Mammary epithelial cell (primary cell): ENCODE measurements around the gene COX7C.

Experiments used
- CTCF ChIP-seq, 2 donors: IDR thresholded peaks in 1 of 2; conservative IDR thresholded peaks in 1 of 2; 2 replicates each; pipeline ENCODE4 v1.5.1; 2011 to 2012; ENCODE audit warnings: inconsistent platforms in 2 of 2, low read length in 2 of 2, mild to moderate bottlenecking in 2 of 2, control low read depth in 1 of 2, low read depth in 1 of 2; ENCODE audit not compliant: insufficient read depth in 1 of 2; ENCODE audit errors: extremely low read depth in 1 of 2
- EZH2 ChIP-seq: IDR thresholded peaks from 2 replicates; pipeline ENCODE4 v1.6.1; 2012; ENCODE audit warnings: low read length, inconsistent platforms, borderline replicate concordance

- TF ChIP-seq CTCF (conservative IDR thresholded peaks at IDR 0.05 in 1 of 2, IDR thresholded peaks at IDR 0.05 in 1 of 2; ENCODE audit: extremely low read depth in 1 of 2, insufficient read depth in 1 of 2, low read depth in 1 of 2, low read length in 2 of 2) (no peak), EZH2 (no peak)
These were observed 409 bp upstream of the COX7C start for GRCh38 chr5:86617309-86617755.
